ENCODE measurements around the gene OSBPL10. TPM values are rescaled to one million over a fixed set of nuclear protein-coding genes. Genes with fewer than 3 reads are reported as not detected.

OSBPL10 gene
- polyA plus RNA-seq, 1 donor from 2014 or later = 2.0 TPM

- H3K9ac ChIP-seq (ENCODE audit: low read length) = no peak overlapping the region
- no peaks in the 10 kb centered on the region for H3K36me3 ChIP-seq (ENCODE audit: insufficient read depth, low read length)
- no peak overlapping the region for H3K4me2 ChIP-seq (ENCODE audit: low read length)
- no peaks in the 10 kb centered on the region for H3K9me2 ChIP-seq (ENCODE audit: insufficient read depth, low read length)
- no peaks in the 10 kb centered on the region for H3K27me3 ChIP-seq (ENCODE audit: insufficient read depth, low read depth, low read length)
- H3F3A ChIP-seq (ENCODE audit: insufficient read depth, low read length, poor library complexity, severe bottlenecking) = no peaks in the 10 kb centered on the region
- TF ChIP-seq EP300 (conservative IDR thresholded peaks at IDR 0.05; ENCODE audit: poor library complexity, severe bottlenecking) (no peak), EZH2 (IDR thresholded peaks at IDR 0.05; ENCODE audit: borderline replicate concordance, insufficient read depth, low read length, poor library complexity, severe bottlenecking) (no peak), MXI1 (conservative IDR thresholded peaks at IDR 0.05; ENCODE audit: poor library complexity, severe bottlenecking) (no peak), RAD21 (conservative IDR thresholded peaks at IDR 0.05) (no peak), POLR2AphosphoS5 (IDR thresholded peaks at IDR 0.05) (no peak), TAF1 (IDR thresholded peaks at IDR 0.05; ENCODE audit: low read depth) (no peak), SMC3 (conservative IDR thresholded peaks at IDR 0.05; ENCODE audit: poor library complexity) (no peak)
- TF ChIP-seq, protein P1, sequence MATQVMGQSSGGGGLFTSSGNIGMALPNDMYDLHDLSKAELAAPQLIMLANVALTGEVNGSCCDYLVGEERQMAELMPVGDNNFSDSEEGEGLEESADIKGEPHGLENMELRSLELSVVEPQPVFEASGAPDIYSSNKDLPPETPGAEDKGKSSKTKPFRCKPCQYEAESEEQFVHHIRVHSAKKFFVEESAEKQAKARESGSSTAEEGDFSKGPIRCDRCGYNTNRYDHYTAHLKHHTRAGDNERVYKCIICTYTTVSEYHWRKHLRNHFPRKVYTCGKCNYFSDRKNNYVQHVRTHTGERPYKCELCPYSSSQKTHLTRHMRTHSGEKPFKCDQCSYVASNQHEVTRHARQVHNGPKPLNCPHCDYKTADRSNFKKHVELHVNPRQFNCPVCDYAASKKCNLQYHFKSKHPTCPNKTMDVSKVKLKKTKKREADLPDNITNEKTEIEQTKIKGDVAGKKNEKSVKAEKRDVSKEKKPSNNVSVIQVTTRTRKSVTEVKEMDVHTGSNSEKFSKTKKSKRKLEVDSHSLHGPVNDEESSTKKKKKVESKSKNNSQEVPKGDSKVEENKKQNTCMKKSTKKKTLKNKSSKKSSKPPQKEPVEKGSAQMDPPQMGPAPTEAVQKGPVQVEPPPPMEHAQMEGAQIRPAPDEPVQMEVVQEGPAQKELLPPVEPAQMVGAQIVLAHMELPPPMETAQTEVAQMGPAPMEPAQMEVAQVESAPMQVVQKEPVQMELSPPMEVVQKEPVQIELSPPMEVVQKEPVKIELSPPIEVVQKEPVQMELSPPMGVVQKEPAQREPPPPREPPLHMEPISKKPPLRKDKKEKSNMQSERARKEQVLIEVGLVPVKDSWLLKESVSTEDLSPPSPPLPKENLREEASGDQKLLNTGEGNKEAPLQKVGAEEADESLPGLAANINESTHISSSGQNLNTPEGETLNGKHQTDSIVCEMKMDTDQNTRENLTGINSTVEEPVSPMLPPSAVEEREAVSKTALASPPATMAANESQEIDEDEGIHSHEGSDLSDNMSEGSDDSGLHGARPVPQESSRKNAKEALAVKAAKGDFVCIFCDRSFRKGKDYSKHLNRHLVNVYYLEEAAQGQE (IDR thresholded peaks at IDR 0.05; ENCODE audit: borderline replicate concordance) = no peak
- TF ChIP-seq, protein P2, sequence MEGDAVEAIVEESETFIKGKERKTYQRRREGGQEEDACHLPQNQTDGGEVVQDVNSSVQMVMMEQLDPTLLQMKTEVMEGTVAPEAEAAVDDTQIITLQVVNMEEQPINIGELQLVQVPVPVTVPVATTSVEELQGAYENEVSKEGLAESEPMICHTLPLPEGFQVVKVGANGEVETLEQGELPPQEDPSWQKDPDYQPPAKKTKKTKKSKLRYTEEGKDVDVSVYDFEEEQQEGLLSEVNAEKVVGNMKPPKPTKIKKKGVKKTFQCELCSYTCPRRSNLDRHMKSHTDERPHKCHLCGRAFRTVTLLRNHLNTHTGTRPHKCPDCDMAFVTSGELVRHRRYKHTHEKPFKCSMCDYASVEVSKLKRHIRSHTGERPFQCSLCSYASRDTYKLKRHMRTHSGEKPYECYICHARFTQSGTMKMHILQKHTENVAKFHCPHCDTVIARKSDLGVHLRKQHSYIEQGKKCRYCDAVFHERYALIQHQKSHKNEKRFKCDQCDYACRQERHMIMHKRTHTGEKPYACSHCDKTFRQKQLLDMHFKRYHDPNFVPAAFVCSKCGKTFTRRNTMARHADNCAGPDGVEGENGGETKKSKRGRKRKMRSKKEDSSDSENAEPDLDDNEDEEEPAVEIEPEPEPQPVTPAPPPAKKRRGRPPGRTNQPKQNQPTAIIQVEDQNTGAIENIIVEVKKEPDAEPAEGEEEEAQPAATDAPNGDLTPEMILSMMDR (IDR thresholded peaks at IDR 0.05; ENCODE audit: poor library complexity, severe bottlenecking) = no peak
- H3K27ac ChIP-seq (ENCODE audit: low read length) = no peak overlapping the region
- H2AFZ ChIP-seq (ENCODE audit: low read depth, low read length) = no peak overlapping the region
- no peaks in the 10 kb centered on the region for H3K9me3 ChIP-seq (ENCODE audit: low read length)
- H4K20me1 ChIP-seq (ENCODE audit: insufficient read depth) = no peaks in the 10 kb centered on the region
- no peaks in the 10 kb centered on the region for H3K79me2 ChIP-seq (replicated peaks; ENCODE audit: insufficient read depth, low read length)
- H3K4me3 ChIP-seq (ENCODE audit: low read length) = no peak overlapping the region
Measured at GRCh38 chr3:31853580-31853979, 127.5 kb downstream of the OSBPL10 start.

DNA sequence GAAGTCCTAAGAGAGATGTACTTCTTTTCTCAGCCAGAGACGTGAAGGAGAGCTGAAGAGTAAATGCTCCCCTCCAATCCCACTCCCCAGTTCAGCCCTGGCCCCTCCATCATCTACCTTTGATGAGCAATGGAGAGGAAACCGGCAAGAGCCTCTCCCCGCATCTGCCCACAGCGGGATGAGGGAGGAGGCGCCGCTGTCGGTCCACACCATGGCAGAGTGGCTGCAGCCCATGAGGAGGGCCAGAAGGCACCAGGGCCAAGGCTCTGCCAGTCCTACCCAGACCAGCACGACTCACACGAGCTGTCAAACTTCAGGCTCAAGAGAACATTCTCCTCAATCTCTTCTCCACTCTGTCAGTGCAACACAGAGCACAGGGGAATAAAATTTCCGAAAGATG lies 129.8 kb downstream of the OSBPL10 start:
- H3F3A ChIP-seq (ENCODE audit: insufficient read depth, low read length, poor library complexity, severe bottlenecking) = no peaks in the 10 kb centered on the region
- no peak overlapping the region for H2AFZ ChIP-seq (ENCODE audit: low read depth, low read length)
- no peaks in the 10 kb centered on the region for H3K36me3 ChIP-seq (ENCODE audit: insufficient read depth, low read length)
- H3K27me3 ChIP-seq (ENCODE audit: insufficient read depth, low read depth, low read length) = no peaks in the 10 kb centered on the region
- no peaks in the 10 kb centered on the region for H3K9me3 ChIP-seq (ENCODE audit: low read length)
- TF ChIP-seq, protein P2 (IDR thresholded peaks at IDR 0.05; ENCODE audit: poor library complexity, severe bottlenecking) = no peak
- TF ChIP-seq POLR2AphosphoS5 (IDR thresholded peaks at IDR 0.05) = no peak
- no peak for TF ChIP-seq EZH2 (IDR thresholded peaks at IDR 0.05; ENCODE audit: borderline replicate concordance, insufficient read depth, low read length, poor library complexity, severe bottlenecking)
- no peak for TF ChIP-seq EP300 (conservative IDR thresholded peaks at IDR 0.05; ENCODE audit: poor library complexity, severe bottlenecking)
- TF ChIP-seq RAD21 (conservative IDR thresholded peaks at IDR 0.05) = no peak
- TF ChIP-seq, protein P1 (IDR thresholded peaks at IDR 0.05; ENCODE audit: borderline replicate concordance) = no peak
- TF ChIP-seq MXI1 (conservative IDR thresholded peaks at IDR 0.05; ENCODE audit: poor library complexity, severe bottlenecking) = no peak
- TF ChIP-seq SMC3 (conservative IDR thresholded peaks at IDR 0.05; ENCODE audit: poor library complexity) = no peak
- no peak overlapping the region for H3K4me2 ChIP-seq (ENCODE audit: low read length)
- H3K27ac ChIP-seq (ENCODE audit: low read length) = no peak overlapping the region
- no peaks in the 10 kb centered on the region for H3K79me2 ChIP-seq (replicated peaks; ENCODE audit: insufficient read depth, low read length)
- H3K9me2 ChIP-seq (ENCODE audit: insufficient read depth, low read length) = no peaks in the 10 kb centered on the region
- no peak overlapping the region for H3K4me3 ChIP-seq (ENCODE audit: low read length)
- H3K9ac ChIP-seq (ENCODE audit: low read length) = no peak overlapping the region
- no peaks in the 10 kb centered on the region for H4K20me1 ChIP-seq (ENCODE audit: insufficient read depth)

All from neural cell (in vitro differentiated cells).